Neural progenitor cell (in vitro differentiated cells): ENCODE data around the gene ATR.

Source experiments
- EZH2 ChIP-seq: fragments of 200-600 bp; sonication (generic); IDR thresholded peaks from 2 replicates; pipeline ENCODE4 v1.6.1; 2017; ENCODE audit warnings: antibody characterized with exemption, mild to moderate bottlenecking, moderate library complexity
- TF ChIP-seq, protein P1 (sequence below): fragments of 200-600 bp; sonication (generic); IDR thresholded peaks from 2 replicates; pipeline ENCODE4 v1.5.1; 2017; ENCODE audit warnings: antibody characterized with exemption, mild to moderate bottlenecking

DNA sequence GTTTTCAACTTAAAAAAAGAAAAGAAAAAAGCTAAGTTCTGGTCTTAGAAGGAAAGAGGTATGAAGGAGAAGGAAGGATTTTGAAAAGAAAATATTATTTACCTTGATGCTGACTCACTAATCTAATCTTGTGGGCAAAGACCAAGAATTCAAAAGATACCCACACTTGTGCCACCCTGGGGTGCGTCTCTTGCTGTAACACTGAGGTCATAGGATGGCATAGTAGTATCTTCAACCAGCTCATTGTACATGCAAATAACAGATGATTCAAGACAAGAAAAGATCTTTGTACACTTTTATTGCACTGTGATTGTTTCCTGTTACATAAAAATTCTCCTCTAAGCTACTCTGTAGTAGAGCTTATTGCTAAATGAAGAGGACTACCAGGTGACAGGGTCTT, 35.0 kb upstream of the ATR start:
- no peak for TF ChIP-seq EZH2
- TF ChIP-seq, protein P1, sequence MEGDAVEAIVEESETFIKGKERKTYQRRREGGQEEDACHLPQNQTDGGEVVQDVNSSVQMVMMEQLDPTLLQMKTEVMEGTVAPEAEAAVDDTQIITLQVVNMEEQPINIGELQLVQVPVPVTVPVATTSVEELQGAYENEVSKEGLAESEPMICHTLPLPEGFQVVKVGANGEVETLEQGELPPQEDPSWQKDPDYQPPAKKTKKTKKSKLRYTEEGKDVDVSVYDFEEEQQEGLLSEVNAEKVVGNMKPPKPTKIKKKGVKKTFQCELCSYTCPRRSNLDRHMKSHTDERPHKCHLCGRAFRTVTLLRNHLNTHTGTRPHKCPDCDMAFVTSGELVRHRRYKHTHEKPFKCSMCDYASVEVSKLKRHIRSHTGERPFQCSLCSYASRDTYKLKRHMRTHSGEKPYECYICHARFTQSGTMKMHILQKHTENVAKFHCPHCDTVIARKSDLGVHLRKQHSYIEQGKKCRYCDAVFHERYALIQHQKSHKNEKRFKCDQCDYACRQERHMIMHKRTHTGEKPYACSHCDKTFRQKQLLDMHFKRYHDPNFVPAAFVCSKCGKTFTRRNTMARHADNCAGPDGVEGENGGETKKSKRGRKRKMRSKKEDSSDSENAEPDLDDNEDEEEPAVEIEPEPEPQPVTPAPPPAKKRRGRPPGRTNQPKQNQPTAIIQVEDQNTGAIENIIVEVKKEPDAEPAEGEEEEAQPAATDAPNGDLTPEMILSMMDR, result no peak
